ENCODE measurements around the gene CCDC91. TPM values are rescaled to one million over a fixed set of nuclear protein-coding genes. Genes with fewer than 3 reads are reported as not detected.

Gene CCDC91
- total and polyA plus RNA-seq, 2 of the 4 experiments (the other 2 are of a cell fraction), result 8.6 to 14.7 TPM

- no peak overlapping the region for H2BK20ac ChIP-seq (ENCODE audit: low read depth, low read length)
- H3K4me2 ChIP-seq (ENCODE audit: low read depth, low read length), result no peak overlapping the region
- H4K5ac ChIP-seq (ENCODE audit: low read depth, low read length), result no peak overlapping the region
- dilution Hi-C loops (cut with HindIII; ENCODE audit: low sequenced_read_pairs, unreplicated experiment), result no loop called here
- H3K18ac ChIP-seq (ENCODE audit: low read depth, low read length), result no peak overlapping the region
- intact Hi-C loops (cut with micrococcal nuclease), result no loop called here
- H4K91ac ChIP-seq (ENCODE audit: insufficient read depth, low read depth, low read length), result no peak overlapping the region
- no TSS peak for BruUV-seq (replicated peaks)
- no peak for TF ChIP-seq RAD21 (IDR thresholded peaks at IDR 0.05; ENCODE audit: low read length)
- TF ChIP-seq NFE2L2 (IDR thresholded peaks at IDR 0.05; ENCODE audit: low read depth, low read length), result no peak
- TF ChIP-seq ELK1 (IDR thresholded peaks at IDR 0.05; ENCODE audit: borderline replicate concordance, low read depth, low read length), result no peak
- TF ChIP-seq RCOR1 (IDR thresholded peaks at IDR 0.05; ENCODE audit: insufficient replicate concordance, low read length), result no peak
- in situ Hi-C loops (cut with MboI; ENCODE audit: low sequenced_read_pairs), result no loop called here
- no peak overlapping the region for H2BK120ac ChIP-seq (ENCODE audit: low read depth, low read length)
- H4K8ac ChIP-seq (ENCODE audit: low read depth in 2 of 2, low read length in 2 of 2), result no peak overlapping the region
- no peak overlapping the region for H2AK9ac ChIP-seq (replicated peaks; ENCODE audit: low read depth, low read length, poor library complexity)
- H2BK15ac ChIP-seq (ENCODE audit: low read depth, low read length), result no peak overlapping the region
- H3K79me1 ChIP-seq (ENCODE audit: low read depth in 1 of 2, low read length in 2 of 2), result peaks cover 3 to 7% of the 10 kb centered on the region in 2 experiments; a peak in 1 of 4 replicates
- ATAC-seq (ENCODE audit: low read depth), result no peak
- H3K14ac ChIP-seq (replicated peaks; ENCODE audit: low read depth, low read length), result no peak overlapping the region
- H3K9ac ChIP-seq (ENCODE audit: low read depth, low read length), result no peak overlapping the region
- no peak overlapping the region for H3K27ac ChIP-seq (ENCODE audit: insufficient read depth, low read length)
- H3K56ac ChIP-seq (ENCODE audit: extremely low read depth, insufficient read depth, low read length), result no peak overlapping the region
- CTCF ChIA-PET, result no interaction called here
- H3K4ac ChIP-seq (ENCODE audit: low read depth, low read length), result no peak overlapping the region
- no peak overlapping the region for H3K23ac ChIP-seq (ENCODE audit: low read depth, low read length)
- no peaks in the 10 kb centered on the region for H3K9me3 ChIP-seq (ENCODE audit: control insufficient read depth, insufficient read depth, low read length)
- no peak overlapping the region for H2BK5ac ChIP-seq (ENCODE audit: low read depth, low read length, poor library complexity, severe bottlenecking)
- H3K36me3 ChIP-seq (ENCODE audit: control insufficient read depth, insufficient read depth, low read length), result no peaks in the 10 kb centered on the region
- H2AFZ ChIP-seq (replicated peaks; ENCODE audit: low read length, poor library complexity), result no peak overlapping the region
- H2AK5ac ChIP-seq (ENCODE audit: low read depth, low read length), result no peak overlapping the region
- H4K20me1 ChIP-seq (ENCODE audit: insufficient read depth, low read length), result no peaks in the 10 kb centered on the region
- POLR2A ChIA-PET (ENCODE audit: unreplicated experiment), result no interaction called here
- no peak overlapping the region for H3K4me3 ChIP-seq (ENCODE audit: insufficient read depth, low read depth, low read length)
- H3K4me1 ChIP-seq (ENCODE audit: control insufficient read depth, insufficient read depth, low read length), result peaks cover 2% of the 10 kb centered on the region; the same call in 1 of the 2 replicates
- peaks cover 2% of the 10 kb centered on the region; the same call in 1 of the 2 replicates for H3K9me1 ChIP-seq (ENCODE audit: insufficient read depth, low read length)
- H3K27me3 ChIP-seq (ENCODE audit: control insufficient read depth, insufficient read depth, low read length), result no peaks in the 10 kb centered on the region
- no peak for DNase-seq
Measured at GRCh38 chr12:28316049-28316448, 125.8 kb downstream of the CCDC91 start.

Data from IMR-90 (cell line).